ENCODE data around the gene S100A7A.

The S100A7A gene

DNA sequence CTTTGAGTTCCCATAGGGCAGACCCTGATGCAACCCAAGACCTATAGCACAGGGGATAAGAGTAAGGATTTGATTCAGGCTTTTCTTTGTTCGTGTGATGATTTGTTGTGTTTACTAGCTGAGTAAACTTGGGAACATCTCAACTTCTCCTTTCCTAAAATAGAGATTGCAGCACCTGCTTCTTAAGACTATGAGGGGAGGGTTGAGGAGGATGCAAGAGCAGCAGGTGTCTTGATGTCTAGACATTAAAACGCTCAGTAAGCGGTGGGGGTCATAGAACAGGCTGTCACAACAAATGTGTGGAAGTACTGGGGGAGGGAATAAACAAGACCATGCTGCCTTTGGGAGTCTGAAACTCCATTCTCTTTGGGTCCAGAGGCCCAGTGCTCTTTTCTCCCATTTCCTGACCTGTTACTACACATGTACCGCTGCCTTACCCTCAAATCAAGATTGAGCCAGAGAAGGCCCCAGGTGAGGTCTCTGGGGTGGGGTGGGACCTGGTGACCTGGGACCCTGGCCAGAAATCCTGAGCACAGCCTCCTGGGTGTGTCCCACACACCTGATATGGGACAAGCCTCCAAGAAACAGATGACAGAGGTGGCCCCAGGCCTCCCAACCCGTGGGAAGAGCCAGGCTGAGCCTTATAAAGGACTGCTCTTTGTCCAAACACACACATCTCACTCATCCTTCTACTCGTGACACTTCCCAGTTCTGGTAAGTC lies at the start of gene S100A7A:
Gene S100A7A, plus strand, starts transcription at position 671 of the 721 bp plus-strand sequence. CDS start 1,563 bp downstream, outside the sequence.
- no peak for DNase-seq (ENCODE audit: low read depth in 2 of 2, low spot score in 1 of 2)

- no peak for DNase-seq (ENCODE audit: low read depth in 2 of 2, low spot score in 1 of 2)
Observed at GRCh38 chr1:153367090-153367489, 49.2 kb upstream of the S100A7A start.

- no peak for DNase-seq (ENCODE audit: low read depth in 2 of 2, low spot score in 1 of 2)
Observed at GRCh38 chr1:153368495-153368894, 47.8 kb upstream of the S100A7A start.

GRCh38 chr1:153370146-153370545 lies 46.2 kb upstream of the S100A7A start:
- DNase-seq (ENCODE audit: low read depth in 2 of 2, low spot score in 1 of 2), result no peak

DNA sequence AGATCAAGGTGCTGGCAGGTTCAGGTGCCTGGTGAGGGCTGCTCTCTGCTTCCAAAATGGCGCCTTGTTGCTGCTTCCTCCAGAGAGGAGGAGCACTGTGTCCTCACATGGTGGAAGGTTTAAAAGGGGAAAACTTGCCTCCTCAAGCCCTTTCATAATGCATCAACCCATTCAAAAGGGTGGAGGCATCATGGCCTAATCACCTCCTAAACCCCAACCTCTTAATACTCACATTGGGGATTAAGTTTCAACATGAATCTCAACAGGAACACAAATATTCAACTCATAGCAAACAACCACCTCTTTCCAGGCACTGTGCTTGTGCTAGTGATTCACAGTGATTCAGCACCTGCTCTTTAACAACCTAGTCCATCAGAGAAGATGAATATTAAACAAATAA lies 45.1 kb upstream of the S100A7A start:
- DNase-seq (ENCODE audit: low read depth in 2 of 2, low spot score in 1 of 2), result no peak

DNA sequence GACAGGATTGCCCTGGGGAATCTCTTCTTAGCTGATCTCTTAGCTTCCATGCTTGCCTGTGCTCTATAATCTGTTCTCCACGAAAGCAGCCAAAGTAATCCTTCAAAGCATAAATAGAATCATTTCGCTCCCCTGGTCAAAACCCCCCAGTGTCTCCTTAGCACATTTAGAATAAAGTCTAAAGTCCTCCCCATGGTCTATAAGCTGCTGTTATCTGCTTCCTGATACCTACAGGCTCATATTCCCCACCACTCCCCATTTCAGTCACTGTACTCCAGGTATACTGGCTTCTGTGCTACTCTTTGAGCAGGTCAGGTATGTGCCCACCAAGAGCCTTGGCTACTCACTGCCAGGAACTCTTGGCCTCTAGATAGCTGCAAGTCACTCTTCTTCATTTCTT lies 43.7 kb upstream of the S100A7A start:
- no peak for DNase-seq (ENCODE audit: low read depth in 2 of 2, low spot score in 1 of 2)

GRCh38 chr1:153374071-153374470 lies 42.2 kb upstream of the S100A7A start:
- DNase-seq (ENCODE audit: low read depth in 2 of 2, low spot score in 1 of 2), result no peak

- no peak for DNase-seq (ENCODE audit: low read depth in 2 of 2, low spot score in 1 of 2)
Observed at GRCh38 chr1:153375511-153375910, 40.8 kb upstream of the S100A7A start, which contains the start of gene S100A12. TSS of gene S100A12 (minus strand) at chr1:153375621. CDS start at chr1:153374592, 1,029 bp downstream.

GRCh38 chr1:153379591-153379990 lies 36.7 kb upstream of the S100A7A start:
- DNase-seq (ENCODE audit: low read depth in 2 of 2, low spot score in 1 of 2), result no peak

GRCh38 chr1:153380711-153381110 lies 35.6 kb upstream of the S100A7A start:
- DNase-seq (ENCODE audit: low read depth in 2 of 2, low spot score in 1 of 2), result no peak

DNA sequence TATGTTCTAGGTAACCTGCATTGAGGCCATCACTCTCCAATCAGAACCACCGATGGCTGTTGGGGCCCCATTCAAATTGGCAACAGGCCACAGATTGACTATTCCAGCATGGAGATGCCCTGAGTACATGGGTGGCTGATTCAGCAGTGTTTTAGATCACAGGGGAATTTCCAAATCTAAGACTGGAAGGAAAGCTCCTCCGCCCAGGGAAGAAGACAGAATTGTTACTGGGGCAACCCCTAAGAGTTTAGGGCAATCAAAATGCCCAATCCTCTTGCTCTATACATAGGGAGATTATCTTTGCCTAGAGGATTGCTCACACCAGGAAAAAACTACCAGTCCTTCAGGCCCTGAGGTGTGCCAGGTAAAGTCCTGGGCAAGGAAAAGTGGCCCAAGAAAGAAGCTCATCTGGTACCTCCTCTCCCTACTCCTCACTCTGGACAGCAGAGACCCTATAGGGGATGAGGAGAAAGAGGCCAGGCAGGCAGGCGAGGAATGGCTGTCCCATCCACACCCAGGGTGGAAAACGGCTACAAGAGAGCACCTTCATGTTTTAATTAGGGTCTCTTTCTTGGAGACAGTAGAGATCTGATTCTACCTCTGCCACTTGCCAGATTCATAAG lies 31.3 kb upstream of the S100A7A start:
- no peak for DNase-seq (ENCODE audit: low read depth in 2 of 2, low spot score in 1 of 2)

- DNase-seq (ENCODE audit: low read depth in 2 of 2, low spot score in 1 of 2), result no peak
Observed at GRCh38 chr1:153386500-153386901, 29.8 kb upstream of the S100A7A start.

DNA sequence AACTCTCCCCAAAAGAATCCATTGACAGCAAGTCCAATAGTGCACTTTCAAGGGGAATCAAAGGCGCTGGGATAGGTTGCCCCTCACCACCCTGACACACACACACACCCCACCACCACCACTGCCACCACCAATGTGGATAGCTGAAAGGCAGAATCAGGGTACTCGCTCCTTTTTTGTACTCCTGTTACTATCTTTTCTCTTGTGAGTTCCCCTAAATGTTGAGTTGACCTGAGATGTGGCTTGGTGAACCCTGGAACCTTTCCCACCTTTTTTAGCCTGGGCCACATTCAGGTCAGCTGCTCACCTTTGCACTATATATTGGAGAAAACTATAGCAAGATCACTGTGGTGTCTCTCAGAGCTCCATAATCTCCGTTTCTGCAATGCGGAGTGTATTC lies 29.3 kb upstream of the S100A7A start:
- no peak for DNase-seq (ENCODE audit: low read depth in 2 of 2, low spot score in 1 of 2)

- no peak for DNase-seq (ENCODE audit: low read depth in 2 of 2, low spot score in 1 of 2)
Observed at GRCh38 chr1:153387785-153388184, 28.5 kb upstream of the S100A7A start.

- no peak for DNase-seq (ENCODE audit: low read depth in 2 of 2, low spot score in 1 of 2)
Observed at GRCh38 chr1:153389401-153389800, 26.9 kb upstream of the S100A7A start.

GRCh38 chr1:153389973-153390879 lies 26.1 kb upstream of the S100A7A start:
- DNase-seq (ENCODE audit: low read depth in 2 of 2, low spot score in 1 of 2), result no peak

- DNase-seq (ENCODE audit: low read depth in 2 of 2, low spot score in 1 of 2), result no peak
Observed at GRCh38 chr1:153390938-153391710, 25.2 kb upstream of the S100A7A start, which contains the start of gene S100A8. TSS of gene S100A8 (minus strand) at chr1:153391073. CDS start at chr1:153390535, 538 bp downstream.

DNA sequence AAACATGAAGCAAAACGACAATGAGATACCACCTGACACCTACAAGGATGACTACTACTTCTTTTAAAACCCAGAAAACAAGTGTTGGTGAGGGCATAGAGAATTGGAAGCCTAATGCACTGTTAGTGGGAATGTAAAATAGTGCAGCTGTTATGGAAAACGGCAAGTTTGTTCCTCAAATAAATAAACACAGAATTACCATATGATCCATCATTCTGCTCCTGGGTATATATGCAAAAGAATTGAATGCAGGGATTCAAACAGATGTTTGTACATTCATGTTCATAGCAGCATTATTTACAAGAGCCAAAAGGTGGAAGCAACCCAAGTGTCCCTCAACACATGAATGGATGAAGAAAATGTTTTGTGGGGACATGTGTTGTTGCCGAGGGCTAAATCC lies 24.1 kb upstream of the S100A7A start:
- no peak for DNase-seq (ENCODE audit: low read depth in 2 of 2, low spot score in 1 of 2)

- no peak for DNase-seq (ENCODE audit: low read depth in 2 of 2, low spot score in 1 of 2)
Observed at GRCh38 chr1:153392822-153393221, 23.5 kb upstream of the S100A7A start.

DNA sequence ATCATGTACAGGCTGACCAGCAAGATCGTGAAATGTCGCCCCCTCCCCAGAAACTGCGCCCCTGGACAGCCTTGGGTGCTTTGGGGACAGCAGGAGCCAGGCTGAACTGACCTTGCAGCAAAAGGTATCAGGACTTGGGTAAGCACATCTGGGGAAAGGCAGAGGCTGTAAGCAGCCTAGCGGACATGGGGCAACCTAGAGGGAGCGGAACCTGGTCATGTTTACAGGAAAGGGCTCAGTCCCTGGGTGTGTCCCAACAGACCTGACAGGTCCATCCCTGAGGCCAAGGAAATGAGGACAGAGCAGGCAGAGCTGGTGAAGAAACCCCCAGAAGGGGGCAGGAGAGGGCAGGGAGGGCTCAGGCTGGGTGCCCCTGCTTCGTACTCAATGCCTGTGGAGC lies 22.4 kb upstream of the S100A7A start:
- no peak for DNase-seq (ENCODE audit: low read depth in 2 of 2, low spot score in 1 of 2)

GRCh38 chr1:153394391-153394790 lies 21.9 kb upstream of the S100A7A start:
- DNase-seq (ENCODE audit: low read depth in 2 of 2, low spot score in 1 of 2), result no peak

Data from stimulated activated CD8-positive, alpha-beta memory T cell treated with anti-CD3 and anti-CD28 coated beads, Interleukin-4, amount 100 ng/mL, for 1 hour (primary cell).